GM18951 (cell line): ENCODE data around the gene RTBDN.
A peak's percentile ranks its signal among the peaks of the same experiment; 100 is the strongest.

Source experiments
- POLR2A ChIP-seq: IDR thresholded peaks from 4 replicates; pipeline ENCODE4 v1.6.1; 2011; ENCODE audit warnings: mild to moderate bottlenecking; ENCODE audit not compliant: insufficient read length, insufficient read depth; ENCODE audit errors: extremely low read depth
- in situ Hi-C: fragments of 300-500 bp; cut with MboI; formaldehyde crosslinking; loops from one replicate; pipeline ENCODE4 v1.12.0; 2022; ENCODE audit warnings: low sequenced_read_pairs, mixed read lengths, inconsistent platforms; ENCODE audit not compliant: unreplicated experiment

The RTBDN gene

GRCh38 chr19:12834566-12834943, at the start of gene RTBDN:
Gene RTBDN (minus strand): TSS chr19:12834579. CDS start chr19:12829979, 4,600 bp downstream.
- TF ChIP-seq POLR2A: no peak
- in situ Hi-C loops: no loop called here

DNA sequence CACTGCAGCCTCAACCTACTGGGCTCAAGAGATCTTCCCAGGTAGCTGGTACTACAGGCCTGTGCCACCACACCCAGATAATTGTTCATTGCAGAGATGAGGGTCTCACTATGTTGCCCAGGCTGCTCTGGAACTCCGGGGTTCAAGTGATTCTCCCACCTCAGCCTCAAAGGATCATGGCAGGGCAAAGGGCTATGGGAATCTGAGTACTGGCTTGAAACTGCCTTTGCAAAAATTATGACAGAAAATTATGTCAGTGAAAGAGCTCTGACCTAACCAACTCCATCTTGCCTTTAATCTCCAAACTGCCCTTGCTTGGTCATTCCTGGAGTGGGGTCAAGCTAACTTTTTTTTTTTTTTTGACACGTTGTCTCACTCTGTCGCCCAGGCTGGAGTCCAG, 48.2 kb upstream of the RTBDN start:
- in situ Hi-C loops: no loop called here
- no peak for TF ChIP-seq POLR2A

- peak; percentile 88 for TF ChIP-seq POLR2A
- in situ Hi-C loops: no loop called here
Measured at GRCh38 chr19:12881172-12881808, 46.9 kb upstream of the RTBDN start, which contains the start of gene DNASE2. Gene DNASE2 (minus strand): TSS chr19:12881449. CDS start chr19:12881375, 74 bp downstream.

- no peak for TF ChIP-seq POLR2A
- in situ Hi-C loops: no loop called here
Measured at GRCh38 chr19:12880551-12881171, 46.3 kb upstream of the RTBDN start.

DNA sequence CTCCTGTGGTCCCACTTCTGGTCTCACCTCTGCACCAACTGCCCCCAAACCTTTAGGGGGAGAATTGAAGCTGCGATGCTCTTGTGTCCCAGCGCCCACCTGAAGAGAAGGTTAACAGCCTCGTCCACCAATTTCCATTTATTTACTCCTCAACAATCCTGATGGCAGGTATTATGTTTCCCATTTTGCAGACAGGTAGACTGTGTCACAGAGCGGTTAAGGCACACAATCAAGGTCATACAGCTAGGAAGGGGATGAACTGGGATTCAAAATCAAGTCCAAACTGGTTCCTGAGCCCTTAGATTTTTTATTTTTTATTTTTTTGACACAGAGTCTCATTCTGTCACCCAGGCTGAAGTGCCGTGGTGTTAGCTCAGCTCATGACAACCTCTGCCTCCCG, 40.7 kb upstream of the RTBDN start:
- in situ Hi-C loops: no loop called here
- no peak for TF ChIP-seq POLR2A

DNA sequence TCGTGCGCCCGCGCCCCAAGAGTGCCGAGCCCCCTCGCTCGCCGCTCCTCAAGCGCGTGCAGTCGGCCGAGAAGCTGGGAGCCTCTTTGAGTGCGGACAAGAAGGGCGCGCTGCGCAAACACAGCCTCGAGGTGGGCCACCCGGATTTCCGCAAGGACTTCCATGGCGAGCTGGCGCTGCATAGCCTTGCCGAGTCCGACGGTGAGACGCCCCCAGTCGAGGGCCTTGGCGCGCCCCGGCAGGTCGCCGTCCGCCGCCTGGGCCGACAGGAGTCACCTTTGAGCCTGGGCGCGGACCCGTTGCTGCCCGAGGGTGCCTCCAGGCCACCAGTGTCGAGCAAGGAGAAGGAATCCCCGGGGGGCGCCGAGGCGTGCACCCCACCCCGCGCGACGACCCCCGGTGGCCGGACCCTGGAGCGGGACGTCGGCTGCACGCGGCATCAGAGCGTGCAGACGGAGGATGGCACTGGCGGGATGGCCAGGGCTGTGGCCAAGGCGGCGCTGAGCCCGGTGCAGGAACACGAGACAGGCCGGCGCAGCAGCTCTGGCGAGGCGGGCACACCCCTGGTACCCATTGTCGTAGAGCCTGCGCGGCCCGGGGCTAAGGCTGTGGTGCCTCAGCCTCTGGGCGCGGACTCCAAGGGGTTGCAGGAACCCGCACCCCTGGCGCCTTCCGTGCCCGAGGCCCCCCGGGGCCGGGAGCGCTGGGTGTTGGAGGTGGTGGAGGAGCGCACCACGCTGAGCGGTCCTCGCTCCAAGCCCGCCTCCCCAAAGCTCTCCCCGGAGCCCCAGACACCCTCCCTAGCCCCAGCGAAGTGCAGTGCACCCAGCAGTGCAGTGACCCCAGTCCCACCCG, 39.7 kb upstream of the RTBDN start:
- in situ Hi-C loops: no loop called here
- no peak for TF ChIP-seq POLR2A

DNA sequence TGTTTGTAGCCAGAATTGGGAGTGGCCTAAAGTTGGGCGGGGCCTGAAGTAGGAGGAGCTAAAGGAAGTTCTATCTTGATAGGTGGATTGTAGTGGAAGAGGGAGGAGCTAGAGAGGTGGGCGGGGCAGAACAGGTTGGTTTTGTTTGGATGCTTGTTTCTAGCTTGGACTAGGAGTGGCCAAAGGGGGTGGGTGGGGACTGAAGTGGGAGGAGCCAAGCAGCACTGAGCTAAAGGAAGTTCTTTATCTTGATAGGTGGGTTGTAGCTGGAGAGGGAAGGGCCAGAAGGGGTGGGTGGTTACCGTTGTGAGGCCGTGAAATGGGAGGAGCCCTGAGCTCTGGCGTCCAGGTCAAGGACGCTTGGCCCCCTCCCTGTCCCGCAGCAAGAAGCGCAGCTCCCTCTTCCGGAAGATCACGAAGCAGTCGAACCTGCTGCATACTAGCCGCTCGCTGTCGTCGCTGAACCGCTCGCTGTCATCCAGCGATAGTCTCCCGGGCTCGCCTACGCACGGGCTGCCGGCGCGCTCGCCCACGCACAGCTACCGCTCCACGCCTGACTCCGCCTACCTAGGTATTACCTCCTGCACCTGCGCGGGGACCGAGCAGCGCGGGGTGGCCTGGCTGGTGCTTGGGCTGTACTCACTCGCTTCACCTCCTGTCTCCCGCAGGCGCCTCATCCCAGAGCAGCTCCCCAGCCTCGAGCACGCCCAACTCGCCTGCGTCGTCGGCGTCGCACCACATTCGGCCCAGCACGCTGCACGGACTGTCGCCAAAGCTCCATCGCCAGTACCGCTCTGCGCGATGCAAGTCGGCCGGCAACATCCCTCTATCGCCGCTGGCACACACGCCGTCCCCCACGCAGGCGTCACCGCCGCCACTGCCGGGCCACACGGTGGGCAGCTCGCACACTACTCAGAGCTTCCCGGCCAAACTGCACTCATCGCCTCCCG, 38.8 kb upstream of the RTBDN start:
- in situ Hi-C loops: no loop called here

DNA sequence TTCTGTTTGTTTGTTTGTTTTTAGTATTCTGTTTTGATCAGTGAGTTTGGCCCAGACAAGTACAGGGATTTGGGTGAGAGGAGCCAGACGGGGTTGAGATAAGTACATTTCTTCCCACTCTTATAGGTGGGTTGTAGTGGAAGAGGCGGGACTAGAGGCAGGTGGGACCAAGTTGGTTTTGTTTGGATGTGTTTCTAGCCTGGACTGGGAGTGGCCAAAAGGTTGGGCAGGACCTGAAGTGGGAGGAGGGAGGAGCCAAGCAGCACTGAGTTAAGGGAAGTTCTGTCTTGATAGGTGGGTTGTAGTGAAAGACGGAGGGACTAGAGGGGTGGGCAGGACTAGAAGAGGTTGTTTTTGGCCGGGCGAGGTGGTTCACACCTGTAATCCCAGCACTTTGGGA, 37.9 kb upstream of the RTBDN start:
- no peak for TF ChIP-seq POLR2A
- in situ Hi-C loops: no loop called here

More for the DNA sequence above, 38.8 kb upstream of the RTBDN start:
- TF ChIP-seq POLR2A: no peak

GRCh38 chr19:12871681-12872080, 37.3 kb upstream of the RTBDN start:
- in situ Hi-C loops: no loop called here

GRCh38 chr19:12868540-12869112, 34.2 kb upstream of the RTBDN start:
- TF ChIP-seq POLR2A: no peak
- in situ Hi-C loops: no loop called here

More at GRCh38 chr19:12871681-12872080, 37.3 kb upstream of the RTBDN start:
- no peak for TF ChIP-seq POLR2A

DNA sequence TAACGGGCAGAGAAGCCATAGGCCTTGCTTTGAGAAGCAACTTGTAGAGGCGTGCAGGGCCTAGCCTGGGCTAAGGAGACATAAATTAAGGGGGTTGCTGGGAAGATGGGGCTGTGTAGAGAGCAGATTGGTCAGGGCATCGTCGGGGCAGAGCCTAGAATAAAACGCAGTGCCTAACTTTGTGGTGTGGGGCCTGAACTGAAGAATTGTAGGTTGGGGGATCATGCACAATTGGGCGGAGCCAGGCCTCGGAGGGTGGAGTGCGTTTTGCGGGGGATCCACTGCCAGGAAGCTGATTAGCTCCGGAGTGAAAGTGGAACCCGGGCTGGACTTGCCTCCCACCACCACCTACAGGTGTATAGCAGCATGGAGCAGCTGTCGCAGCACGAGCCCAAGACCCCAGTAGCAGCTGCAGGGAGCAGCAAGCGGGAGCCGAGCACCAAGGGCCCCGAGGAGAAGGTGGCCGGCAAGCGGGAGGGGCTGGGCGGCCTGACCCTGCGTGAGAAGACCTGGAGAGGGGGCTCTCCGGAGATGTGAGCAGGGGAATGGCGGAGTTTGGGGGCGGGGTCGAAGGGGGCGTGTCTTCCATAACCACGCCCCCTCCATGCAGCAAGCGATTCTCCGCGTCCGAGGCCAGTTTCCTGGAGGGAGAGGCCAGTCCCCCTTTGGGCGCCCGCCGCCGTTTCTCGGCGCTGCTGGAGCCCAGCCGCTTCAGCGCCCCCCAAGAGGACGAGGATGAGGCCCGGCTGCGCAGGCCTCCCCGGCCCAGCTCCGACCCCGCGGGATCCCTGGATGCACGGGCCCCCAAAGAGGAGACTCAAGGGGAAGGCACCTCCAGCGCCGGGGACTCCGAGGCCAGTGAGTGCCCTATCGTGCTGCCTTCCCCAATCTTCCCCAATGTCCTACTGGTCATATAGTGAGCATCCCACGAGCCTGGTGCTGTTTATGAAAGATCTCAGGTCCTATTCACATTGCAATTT, 33.0 kb upstream of the RTBDN start:
- in situ Hi-C loops: no loop called here
- TF ChIP-seq POLR2A: peak; percentile 53
